GM10248 (cell line): ENCODE measurements around the gene CRY2.

Experiments used
- CTCF ChIA-PET: fragments of 300-600 bp; sonication (Branson Sonifier 250); formaldehyde crosslinking; extraction: SDS; loops from one replicate; lab custom pipeline; 2021; ENCODE audit warnings: antibody characterized with exemption; lab: Yijun Ruan, JAX
- POLR2A ChIA-PET: fragments of 350-650 bp; sonication (Branson Sonifier 250); formaldehyde crosslinking; extraction: SDS; loops from one replicate; lab custom pipeline; 2020; ENCODE audit warnings: antibody characterized with exemption; lab: Yijun Ruan, JAX
- DNase-seq: peaks from one replicate; pipeline ENCODE4 v3.0.0; 2012; ENCODE audit errors: extremely low spot score
- TF ChIP-seq, protein P1 (sequence below): IDR thresholded peaks from 2 replicates; pipeline ENCODE4 v1.5.1; 2012; ENCODE audit warnings: mild to moderate bottlenecking, low read depth; ENCODE audit errors: extremely low read depth, missing control alignments, control extremely low read depth

CRY2 gene

DNA sequence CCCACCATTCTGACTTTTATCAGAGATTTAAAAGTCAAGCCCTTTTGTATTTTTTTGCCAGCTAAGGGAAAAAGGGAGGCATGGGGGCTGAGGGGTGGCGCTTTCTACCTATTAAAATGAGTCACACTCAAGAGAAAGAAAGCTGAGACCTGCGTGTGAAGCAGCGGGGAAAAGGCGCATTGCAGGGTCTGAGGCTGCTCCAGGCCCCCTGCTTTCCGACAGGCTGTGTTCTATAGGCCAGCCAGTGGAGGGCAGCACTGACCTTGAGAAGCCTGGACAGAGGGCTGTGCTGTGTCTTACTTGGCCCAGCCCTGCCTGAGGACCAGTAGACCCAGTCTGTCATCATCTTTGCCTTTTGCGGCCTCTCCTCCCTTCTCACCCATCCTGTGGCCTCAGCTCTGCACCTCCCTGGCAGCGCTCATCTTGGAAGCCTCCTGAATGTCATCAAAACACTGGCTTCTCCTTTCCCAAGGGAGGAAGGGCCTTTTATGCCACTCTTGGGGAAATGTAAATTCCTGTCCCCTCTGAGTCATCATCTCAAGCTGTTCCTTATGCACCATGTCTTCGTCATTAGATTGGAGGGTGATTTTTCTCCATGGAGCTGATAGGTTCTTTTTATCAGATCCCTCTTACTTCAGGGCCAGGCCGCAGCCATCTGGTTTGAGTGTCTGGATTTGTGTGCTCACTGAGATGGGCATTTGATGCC is 25.5 kb downstream of the CRY2 start:
- TF ChIP-seq, protein P1, sequence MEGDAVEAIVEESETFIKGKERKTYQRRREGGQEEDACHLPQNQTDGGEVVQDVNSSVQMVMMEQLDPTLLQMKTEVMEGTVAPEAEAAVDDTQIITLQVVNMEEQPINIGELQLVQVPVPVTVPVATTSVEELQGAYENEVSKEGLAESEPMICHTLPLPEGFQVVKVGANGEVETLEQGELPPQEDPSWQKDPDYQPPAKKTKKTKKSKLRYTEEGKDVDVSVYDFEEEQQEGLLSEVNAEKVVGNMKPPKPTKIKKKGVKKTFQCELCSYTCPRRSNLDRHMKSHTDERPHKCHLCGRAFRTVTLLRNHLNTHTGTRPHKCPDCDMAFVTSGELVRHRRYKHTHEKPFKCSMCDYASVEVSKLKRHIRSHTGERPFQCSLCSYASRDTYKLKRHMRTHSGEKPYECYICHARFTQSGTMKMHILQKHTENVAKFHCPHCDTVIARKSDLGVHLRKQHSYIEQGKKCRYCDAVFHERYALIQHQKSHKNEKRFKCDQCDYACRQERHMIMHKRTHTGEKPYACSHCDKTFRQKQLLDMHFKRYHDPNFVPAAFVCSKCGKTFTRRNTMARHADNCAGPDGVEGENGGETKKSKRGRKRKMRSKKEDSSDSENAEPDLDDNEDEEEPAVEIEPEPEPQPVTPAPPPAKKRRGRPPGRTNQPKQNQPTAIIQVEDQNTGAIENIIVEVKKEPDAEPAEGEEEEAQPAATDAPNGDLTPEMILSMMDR: peak; percentile 60
- DNase-seq: peak; percentile 52
- ChIA-PET CTCF (interaction anchor here (0.8 to 4.5 kb wide), 25 partner anchors 9 to 442 kb away, joined by 3 to 27 read pairs (median 4); partner anchors contain the start of gene CRY2), POLR2A (interaction anchor here (0.7 kb wide), 1 partner anchor 1342 kb away, joined by 3 read pairs; the partner anchor contains the start of gene DDB2)

DNA sequence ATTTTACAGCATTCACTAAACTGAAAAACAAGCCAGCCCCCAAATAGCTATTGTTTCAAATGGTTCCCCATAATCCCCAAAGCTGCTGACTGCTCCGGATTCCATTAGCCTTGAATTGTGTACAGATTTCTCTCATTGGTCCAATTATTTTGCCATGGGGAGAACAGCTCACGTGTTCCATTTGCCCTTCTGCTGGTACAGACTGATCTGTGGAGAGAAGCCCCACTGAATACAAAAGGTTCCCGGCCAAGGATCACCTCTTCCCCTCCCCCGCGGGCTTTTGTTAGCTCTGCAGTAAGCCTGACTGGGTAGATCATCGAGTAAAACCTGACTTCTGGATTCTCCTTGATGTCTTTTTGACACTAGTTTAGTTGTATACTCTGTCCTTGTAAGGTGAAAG is 29.1 kb downstream of the CRY2 start:
- TF ChIP-seq, protein P1: no peak
- no peak for DNase-seq
- POLR2A ChIA-PET: interaction anchor here (1.0 kb wide), 1 partner anchor 29 kb away, joined by 3 read pairs; the partner anchor contains the start of gene CRY2
- CTCF ChIA-PET: interaction anchor here (1.2 to 1.5 kb wide), 3 partner anchors 9 to 88 kb away, joined by 4 to 6 read pairs (median 4); no protein-coding TSS in a partner anchor

GRCh38 chr11:45877221-45877620 is 29.9 kb downstream of the CRY2 start:
- ChIA-PET POLR2A (interaction anchor here (1.0 kb wide), 1 partner anchor 30 kb away, joined by 3 read pairs; the partner anchor contains the start of gene CRY2), CTCF (interaction anchor here (1.3 to 1.5 kb wide), 2 partner anchors 87 to 105 kb away, joined by 3 to 4 read pairs; no protein-coding TSS in a partner anchor)
- DNase-seq: no peak
- TF ChIP-seq, protein P1: no peak

DNA sequence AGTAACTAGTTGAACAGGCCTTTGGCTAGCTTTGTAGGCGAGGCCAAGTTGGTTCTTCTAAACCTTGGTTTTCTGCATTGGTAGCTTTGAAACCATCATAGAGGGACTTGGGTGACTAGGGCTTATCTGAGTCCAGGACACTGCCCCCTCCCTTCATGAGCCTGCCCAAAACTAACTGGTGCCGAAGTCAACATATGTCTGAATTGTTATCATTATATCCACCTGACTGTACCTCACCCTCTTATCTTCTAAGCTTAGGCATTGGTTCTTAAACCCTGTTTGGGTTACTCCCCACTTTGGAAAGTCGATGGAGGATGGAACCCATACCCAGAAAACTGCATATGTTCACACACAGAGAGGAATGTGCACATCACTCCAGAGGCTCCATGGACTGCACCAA is 30.6 kb downstream of the CRY2 start:
- ChIA-PET CTCF (interaction anchor here (1.3 to 1.5 kb wide), 2 partner anchors 87 to 106 kb away, joined by 3 to 4 read pairs; no protein-coding TSS in a partner anchor), POLR2A (no interaction called here)
- TF ChIP-seq, protein P1: no peak
- DNase-seq: no peak

GRCh38 chr11:45879803-45880686 is 32.8 kb downstream of the CRY2 start:
- CTCF ChIA-PET: interaction anchor here (0.9 to 3.0 kb wide), 2 partner anchors 7 to 8 kb away, joined by 3 to 12 read pairs; no protein-coding TSS in a partner anchor
- DNase-seq: no peak
- POLR2A ChIA-PET: interaction anchor here (1.0 kb wide), 1 partner anchor 33 kb away, joined by 3 read pairs; the partner anchor contains the start of gene CRY2

More at GRCh38 chr11:45879803-45880686, 32.8 kb downstream of the CRY2 start:
- TF ChIP-seq, protein P1: no peak
